Thyroid gland (tissue), 4 donors: ENCODE results near the gene C2orf69. TPM values are rescaled to one million over a fixed set of nuclear protein-coding genes. Genes with fewer than 3 reads are reported as not detected.

Source experiments
- DNase-seq, 2 donors: peaks; one replicate each; pipeline ENCODE4 v3.0.0-alpha.2; 2019
- H3K27ac ChIP-seq, 3 donors: fragments of 200-600 bp; sonication (generic); 1 replicate in 2 of 3; 2 replicates in 1 of 3; pipeline ENCODE4 v1.5.1; 2016 to 2019; ENCODE audit warnings: mild to moderate bottlenecking in 1 of 3, moderate library complexity in 1 of 3
- H3K27me3 ChIP-seq: fragments of 200-600 bp; sonication (generic); one replicate; pipeline ENCODE4 v1.5.1; 2019
- H3K36me3 ChIP-seq, 2 donors: fragments of 200-600 bp; sonication (generic); one replicate each; pipeline ENCODE4 v1.5.1; 2016 to 2019
- H3K4me1 ChIP-seq, 2 donors: fragments of 200-600 bp; sonication (generic); one replicate each; pipeline ENCODE4 v1.5.1; 2017 to 2019
- H3K4me3 ChIP-seq, 3 donors: fragments of 200-600 bp; sonication (generic); replicated peaks in 1 of 3; 1 replicate in 2 of 3; 2 replicates in 1 of 3; pipeline ENCODE4 v1.5.1; 2016; ENCODE audit warnings: mild to moderate bottlenecking in 1 of 3
- H3K9me3 ChIP-seq: fragments of 200-600 bp; sonication (generic); one replicate; pipeline ENCODE4 v1.5.1; 2017
- POLR2A ChIP-seq, 2 donors: fragments of 450-650 bp; IDR thresholded peaks; one replicate each; pipeline ENCODE4 v1.6.1; 2017; ENCODE audit warnings: antibody characterized with exemption in 2 of 2, mild to moderate bottlenecking in 2 of 2, moderate library complexity in 1 of 2
- WGBS, 2 donors: methylation state at CpG; one replicate each; pipeline ENCODE4 v1.1.5; 2017; 5-methylcytosine and 5-hydroxymethylcytosine counted together
- intact Hi-C: fragments of 100-400 bp; cut with DNase I; formaldehyde crosslinking; loops from one replicate; pipeline ENCODE4 v1.15.1; 2023
- total RNA-seq, 4 donors: library from RNA; depleted of rRNA; stranded (reverse); fragments of >200 nt; gene quantifications; one replicate each; pipeline ENCODE4 v1.2.3, GENCODE V29; 2016
- TF ChIP-seq, protein P1 (sequence below), 6 experiments: fragments of 200-600 bp in 3 of 6; fragments of 450-650 bp in 3 of 6; sonication (generic) in 3 of 6; IDR thresholded peaks; one replicate each; pipeline ENCODE4 v1.5.1; 2016 to 2019; ENCODE audit warnings: antibody characterized with exemption in 6 of 6, mild to moderate bottlenecking in 2 of 6, inconsistent platforms in 1 of 6, moderate library complexity in 1 of 6

C2orf69 gene
- total RNA-seq, 4 donors from 2014 or later, result 11.3 to 12.8 (median 12.3) TPM

DNA sequence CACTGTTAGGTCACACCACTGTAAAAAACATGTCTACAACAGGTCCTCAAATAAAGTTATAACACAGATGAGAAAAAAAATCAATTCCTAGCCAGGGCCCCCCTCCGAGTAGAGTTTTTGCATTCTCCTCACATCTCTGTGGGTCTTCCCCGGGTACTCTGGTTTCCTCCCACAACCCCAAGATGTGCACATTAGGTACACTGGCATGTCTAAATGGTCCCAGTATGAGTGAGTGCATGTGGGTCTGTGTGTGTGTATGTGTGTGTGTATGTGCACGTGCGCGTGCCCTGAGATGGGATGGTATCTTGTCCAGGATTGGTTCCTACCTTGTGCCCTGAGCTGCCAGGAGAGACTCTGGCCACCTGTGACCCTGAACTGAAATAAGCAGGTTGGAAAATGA, 39.3 kb downstream of the C2orf69 start:
- intact Hi-C loops, result no loop called here

DNA sequence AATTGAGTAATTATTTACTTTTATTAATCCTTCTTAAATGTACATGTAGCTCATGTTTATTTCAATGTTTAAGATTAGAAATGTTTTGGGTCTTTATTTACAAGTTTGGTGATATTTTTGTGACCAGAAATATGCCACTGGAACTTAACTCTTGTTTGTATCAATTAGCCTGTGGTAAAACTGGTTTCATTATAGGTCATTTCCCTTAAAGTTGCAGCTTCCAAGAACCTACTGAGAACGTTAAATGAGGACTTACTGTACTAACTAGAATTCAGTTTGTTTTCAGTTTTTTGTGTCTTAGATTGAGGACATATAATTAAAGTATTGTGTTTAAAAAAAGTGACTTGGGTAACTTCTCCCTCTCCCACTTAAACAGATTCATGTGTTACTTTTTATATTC, 39.9 kb downstream of the C2orf69 start:
- intact Hi-C loops, result no loop called here
- TF ChIP-seq POLR2A (IDR thresholded peaks at IDR 0.05), result no peak
- TF ChIP-seq, protein P1, sequence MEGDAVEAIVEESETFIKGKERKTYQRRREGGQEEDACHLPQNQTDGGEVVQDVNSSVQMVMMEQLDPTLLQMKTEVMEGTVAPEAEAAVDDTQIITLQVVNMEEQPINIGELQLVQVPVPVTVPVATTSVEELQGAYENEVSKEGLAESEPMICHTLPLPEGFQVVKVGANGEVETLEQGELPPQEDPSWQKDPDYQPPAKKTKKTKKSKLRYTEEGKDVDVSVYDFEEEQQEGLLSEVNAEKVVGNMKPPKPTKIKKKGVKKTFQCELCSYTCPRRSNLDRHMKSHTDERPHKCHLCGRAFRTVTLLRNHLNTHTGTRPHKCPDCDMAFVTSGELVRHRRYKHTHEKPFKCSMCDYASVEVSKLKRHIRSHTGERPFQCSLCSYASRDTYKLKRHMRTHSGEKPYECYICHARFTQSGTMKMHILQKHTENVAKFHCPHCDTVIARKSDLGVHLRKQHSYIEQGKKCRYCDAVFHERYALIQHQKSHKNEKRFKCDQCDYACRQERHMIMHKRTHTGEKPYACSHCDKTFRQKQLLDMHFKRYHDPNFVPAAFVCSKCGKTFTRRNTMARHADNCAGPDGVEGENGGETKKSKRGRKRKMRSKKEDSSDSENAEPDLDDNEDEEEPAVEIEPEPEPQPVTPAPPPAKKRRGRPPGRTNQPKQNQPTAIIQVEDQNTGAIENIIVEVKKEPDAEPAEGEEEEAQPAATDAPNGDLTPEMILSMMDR (IDR thresholded peaks at IDR 0.05), result no peak
- H3K36me3 ChIP-seq, result peaks cover 6 to 11% of the 10 kb centered on the region in 2 donors
- no peak overlapping the region for H3K4me3 ChIP-seq
- no peaks in the 10 kb centered on the region for H3K27me3 ChIP-seq
- H3K27ac ChIP-seq, result no peak overlapping the region
- 60 to 70% methylated on average over 1 of the region's 1 CpG for WGBS, 2 donors
- DNase-seq, result no peak
- H3K4me1 ChIP-seq, result peaks cover 12 to 14% of the 10 kb centered on the region in 2 donors
- no peaks in the 10 kb centered on the region for H3K9me3 ChIP-seq

More for the DNA sequence above, 39.3 kb downstream of the C2orf69 start:
- TF ChIP-seq, protein P1 (IDR thresholded peaks at IDR 0.05), result no peak
- TF ChIP-seq POLR2A (IDR thresholded peaks at IDR 0.05), result no peak
- Histone ChIP-seq H3K36me3 (peaks cover 6 to 12% of the 10 kb centered on the region in 2 donors), H3K4me3 (no peak overlapping the region), H3K4me1 (peaks cover 12 to 14% of the 10 kb centered on the region in 2 donors), H3K9me3 (no peaks in the 10 kb centered on the region), H3K27me3 (no peaks in the 10 kb centered on the region), H3K27ac (no peak overlapping the region)
- no peak for DNase-seq
- 95 to 96% methylated on average over 5 of the region's 5 CpGs for WGBS, 2 donors

DNA sequence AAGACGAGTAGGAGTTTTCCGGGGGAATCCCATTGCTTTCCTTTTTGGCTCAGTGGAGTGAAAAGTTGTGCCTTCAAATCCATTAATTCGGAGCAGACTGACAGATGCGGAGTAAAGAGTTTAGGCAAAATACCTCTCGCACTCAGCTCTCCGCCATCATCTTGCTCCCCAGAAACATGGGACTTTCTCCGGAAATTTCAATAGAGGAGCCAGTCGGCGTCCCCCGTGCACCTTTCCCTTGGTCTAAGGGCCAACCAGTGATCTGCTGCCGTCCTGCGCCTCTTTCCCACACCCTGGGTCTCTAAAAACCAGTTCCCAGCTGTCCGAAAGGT, 43.9 kb downstream of the C2orf69 start:
- Histone ChIP-seq H3K27me3 (no peaks in the 10 kb centered on the region), H3K4me1 (peaks cover 26 to 27% of the 10 kb centered on the region in 2 donors), H3K9me3 (no peaks in the 10 kb centered on the region), H3K36me3 (peaks cover under 1 to 8% of the 10 kb centered on the region in 2 donors), H3K27ac (peak overlapping the region; percentile 84 to 95 (median 91)), H3K4me3 (peak overlapping the region; percentile 87 to 98 (median 91))
- DNase-seq, result no peak
- WGBS, 2 donors, result 0% methylated on average over 12 to 13 of the region's 13 CpGs
- intact Hi-C loops, result no loop called here
- TF ChIP-seq POLR2A (IDR thresholded peaks at IDR 0.05), result no peak
- TF ChIP-seq, protein P1 (IDR thresholded peaks at IDR 0.05), result no peak

DNA sequence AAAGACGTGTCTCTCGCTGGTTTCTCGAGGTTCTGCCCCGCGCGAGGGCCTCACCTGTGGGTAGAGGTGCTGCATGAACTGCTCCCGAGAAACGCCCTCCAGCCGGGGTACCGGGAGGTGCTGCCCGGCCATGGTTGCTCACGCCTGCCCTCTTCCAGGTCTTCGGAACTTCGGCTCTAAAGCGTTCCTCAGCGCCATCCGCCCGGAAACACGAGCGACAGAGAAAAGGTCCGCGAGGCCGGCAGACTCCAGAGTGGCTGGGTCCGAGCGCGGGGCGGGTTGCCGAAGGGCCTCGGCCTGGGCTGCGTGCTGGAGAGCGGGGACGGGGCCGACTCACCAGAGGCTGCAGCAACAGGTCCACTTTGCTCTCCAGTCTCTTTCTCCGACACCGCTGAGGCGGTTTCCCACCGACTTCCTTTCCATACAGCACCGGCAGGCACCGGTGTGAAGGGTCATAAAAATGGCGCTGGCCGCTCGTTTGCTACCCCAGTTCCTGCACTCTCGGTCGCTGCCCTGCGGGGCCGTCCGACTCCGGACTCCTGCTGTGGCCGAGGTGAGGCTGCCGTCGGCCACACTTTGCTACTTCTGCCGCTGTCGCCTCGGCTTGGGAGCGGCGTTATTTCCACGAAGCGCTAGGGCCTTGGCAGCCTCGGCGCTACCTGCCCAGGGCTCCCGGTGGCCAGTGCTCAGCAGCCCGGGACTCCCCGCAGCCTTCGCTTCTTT, 44.4 kb downstream of the C2orf69 start, which contains the start of the genes MAIP1 and TYW5:
MAIP1 (plus strand) TSS at position 244 of the 723 bp plus-strand sequence; CDS start at position 461, 217 bp downstream.
TYW5 (minus strand) TSS at position 153 of the 723 bp plus-strand sequence; CDS start at position 132, 21 bp downstream.
- no peaks in the 10 kb centered on the region for H3K27me3 ChIP-seq
- H3K4me1 ChIP-seq, result peaks cover 26 to 27% of the 10 kb centered on the region in 2 donors
- intact Hi-C loops, result no loop called here
- H3K9me3 ChIP-seq, result no peaks in the 10 kb centered on the region
- TF ChIP-seq, protein P1 (IDR thresholded peaks at IDR 0.05), result peak in 2 of 6 experiments; percentile 16 to 28
- peak in 1 of 2 donors; percentile 76 for TF ChIP-seq POLR2A (IDR thresholded peaks at IDR 0.05)
- peak within 1 kb of the TSS; percentile 84 to 95 (median 91) for H3K27ac ChIP-seq
- peaks cover 6 to 13% of the 10 kb centered on the region in 2 donors for H3K36me3 ChIP-seq
- 0 to 1% methylated on average over 7 to 27 of the region's 64 CpGs for WGBS, 2 donors
- peak; percentile 83 to 87 for DNase-seq
- peak within 1 kb of the TSS; percentile 87 to 98 (median 91) for H3K4me3 ChIP-seq

DNA sequence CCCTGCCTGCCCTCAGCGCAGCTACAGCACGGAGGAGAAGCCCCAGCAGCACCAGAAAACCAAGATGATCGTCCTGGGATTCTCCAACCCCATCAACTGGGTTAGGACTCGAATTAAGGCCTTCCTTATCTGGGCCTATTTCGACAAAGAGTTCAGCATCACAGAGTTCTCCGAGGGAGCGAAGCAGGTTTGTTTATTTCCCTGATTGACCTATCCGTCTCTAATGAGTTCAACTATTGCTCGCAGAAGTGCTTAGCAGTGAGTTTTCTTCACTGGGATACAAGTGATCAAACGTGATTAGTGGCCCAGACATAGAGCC, 44.9 kb downstream of the C2orf69 start:
- Histone ChIP-seq H3K4me3 (peak overlapping the region; percentile 87 to 98 (median 91)), H3K27ac (peak overlapping the region in 2 of 3 donors; percentile 91 to 95), H3K36me3 (peaks cover 11 to 17% of the 10 kb centered on the region in 2 donors), H3K9me3 (no peaks in the 10 kb centered on the region), H3K27me3 (no peaks in the 10 kb centered on the region), H3K4me1 (peaks cover 26 to 27% of the 10 kb centered on the region in 2 donors)
- intact Hi-C loops, result no loop called here
- 0% methylated on average over 10 of the region's 10 CpGs for WGBS, 2 donors
- DNase-seq, result no peak
- TF ChIP-seq POLR2A (IDR thresholded peaks at IDR 0.05), result no peak
- TF ChIP-seq, protein P1 (IDR thresholded peaks at IDR 0.05), result no peak
